HCT116 (cell line): ENCODE measurements around the gene F7.

ENCODE experiments used
- CEBPB ChIP-seq: IDR thresholded peaks from 2 replicates; pipeline ENCODE4 v1.6.1; 2012; ENCODE audit warnings: low read depth
- CTCF ChIP-seq, 3 experiments: fragments of 200-600 bp in 1 of 3; sonication (generic) in 1 of 3; IDR thresholded peaks in 2 of 3; conservative IDR thresholded peaks in 1 of 3; 2 replicates each; pipeline ENCODE4 v1.5.1; 2012 to 2017; ENCODE audit warnings: low read depth in 2 of 3, low read length in 2 of 3, antibody characterized with exemption in 1 of 3, borderline replicate concordance in 1 of 3, control low read depth in 1 of 3, mild to moderate bottlenecking in 1 of 3, mixed read lengths in 1 of 3, mixed run types in 1 of 3, moderate library complexity in 1 of 3; ENCODE audit not compliant: insufficient read depth in 1 of 3
- EGR1 ChIP-seq: IDR thresholded peaks from 2 replicates; pipeline ENCODE4 v1.6.1; 2012; ENCODE audit warnings: low read depth
- FOSL1 ChIP-seq: IDR thresholded peaks from 2 replicates; pipeline ENCODE4 v1.6.1; 2012; ENCODE audit warnings: low read depth
- JUND ChIP-seq: IDR thresholded peaks from 2 replicates; pipeline ENCODE4 v1.6.1; 2012
- MAX ChIP-seq: IDR thresholded peaks from 2 replicates; pipeline ENCODE4 v1.6.1; 2012
- POLR2A ChIP-seq: IDR thresholded peaks from 2 replicates; pipeline ENCODE4 v1.7.0; 2011; ENCODE audit warnings: borderline replicate concordance; ENCODE audit not compliant: insufficient read depth, insufficient read length; ENCODE audit errors: extremely low read depth
- POLR2AphosphoS5 ChIP-seq: IDR thresholded peaks from 2 replicates; pipeline ENCODE4 v1.6.1; 2011; ENCODE audit warnings: mild to moderate bottlenecking, low read depth, low read length, moderate library complexity
- REST ChIP-seq: IDR thresholded peaks from 2 replicates; pipeline ENCODE4 v1.6.1; 2012; ENCODE audit warnings: low read depth
- SIN3A ChIP-seq: IDR thresholded peaks from 2 replicates; pipeline ENCODE4 v1.6.1; 2012; ENCODE audit warnings: low read depth
- SP1 ChIP-seq: IDR thresholded peaks from 2 replicates; pipeline ENCODE4 v1.6.1; 2012; ENCODE audit warnings: low read depth
- TCF7L2 ChIP-seq: IDR thresholded peaks from 2 replicates; pipeline ENCODE4 v1.7.0; 2011; ENCODE audit warnings: borderline replicate concordance, inconsistent platforms; ENCODE audit not compliant: insufficient read depth, insufficient read length; ENCODE audit errors: extremely low read depth
- YY1 ChIP-seq: IDR thresholded peaks from 2 replicates; pipeline ENCODE4 v1.6.1; 2011; ENCODE audit warnings: low read length, low read depth, moderate library complexity, mild to moderate bottlenecking; ENCODE audit not compliant: insufficient replicate concordance; ENCODE audit errors: extremely low read depth
- ZNF274 ChIP-seq: fragments of 200-500 bp; sonication (Bioruptor generic); IDR thresholded peaks from 2 replicates; pipeline ENCODE4 v1.6.1; 2014; ENCODE audit warnings: mild to moderate bottlenecking, low read depth, low read length, inconsistent platforms

GRCh38 chr13:113059891-113060290 is 45.7 kb upstream of the F7 start:
- TF ChIP-seq CTCF (IDR thresholded peaks at IDR 0.05 in 2 of 3, conservative IDR thresholded peaks at IDR 0.05 in 1 of 3; ENCODE audit: borderline replicate concordance in 1 of 3, insufficient read depth in 1 of 3, low read depth in 2 of 3, low read length in 2 of 3) (no peak), SP1 (no peak), CEBPB (no peak), REST (no peak), MAX (no peak), JUND (no peak), YY1 (no peak), TCF7L2 (no peak), POLR2AphosphoS5 (no peak), EGR1 (no peak), POLR2A (no peak), FOSL1 (no peak), ZNF274 (no peak), SIN3A (no peak)
